GM10248 (cell line): ENCODE data around the gene ITCH.

ENCODE experiments used
- CTCF ChIA-PET: fragments of 300-600 bp; sonication (Branson Sonifier 250); formaldehyde crosslinking; extraction: SDS; loops from one replicate; lab custom pipeline; 2021; ENCODE audit warnings: antibody characterized with exemption; lab: Yijun Ruan, JAX
- POLR2A ChIA-PET: fragments of 350-650 bp; sonication (Branson Sonifier 250); formaldehyde crosslinking; extraction: SDS; loops from one replicate; lab custom pipeline; 2020; ENCODE audit warnings: antibody characterized with exemption; lab: Yijun Ruan, JAX
- DNase-seq: peaks from one replicate; pipeline ENCODE4 v3.0.0; 2012; ENCODE audit errors: extremely low spot score
- CTCF ChIP-seq: IDR thresholded peaks from 2 replicates; pipeline ENCODE4 v1.5.1; 2012; ENCODE audit warnings: mild to moderate bottlenecking, low read depth; ENCODE audit errors: extremely low read depth, missing control alignments, control extremely low read depth

ITCH gene

DNA sequence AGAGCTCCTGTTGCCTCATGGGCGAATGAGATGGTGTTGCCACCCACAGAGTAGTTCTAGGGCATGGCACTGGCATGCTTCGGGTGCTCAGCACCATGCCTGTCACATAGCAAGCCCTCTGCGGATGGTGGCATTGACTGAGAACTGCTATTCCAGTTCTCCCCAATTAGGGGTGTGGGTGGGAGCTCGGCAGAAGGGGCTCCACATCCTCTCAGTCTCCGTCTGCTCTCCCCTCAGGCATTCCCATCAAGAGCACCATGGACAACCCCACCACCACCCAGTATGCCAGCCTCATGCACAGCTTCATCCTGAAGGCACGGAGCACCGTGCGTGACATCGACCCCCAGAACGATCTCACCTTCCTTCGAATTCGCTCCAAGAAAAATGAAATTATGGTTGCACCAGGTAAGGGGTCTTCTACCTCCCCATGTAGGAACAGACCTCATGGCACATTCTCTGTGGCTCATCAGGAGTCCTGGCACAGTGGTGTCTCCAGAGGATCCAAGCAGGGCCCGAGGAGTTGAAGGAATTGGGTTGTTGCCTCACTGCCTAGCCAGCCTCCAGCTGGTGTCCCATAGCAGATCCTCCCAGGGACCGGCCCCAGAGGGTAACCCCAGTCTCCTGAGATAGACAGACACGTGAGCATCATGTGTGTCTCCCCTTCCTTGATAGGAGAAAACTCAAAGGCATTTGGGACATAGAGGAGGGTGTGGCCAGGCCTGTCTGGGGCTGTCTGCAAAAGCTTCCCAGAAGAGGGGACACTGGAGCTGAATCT lies 171.5 kb downstream of the ITCH start:
- ChIA-PET POLR2A (no interaction called here), CTCF (interaction anchor here (0.9 to 1.3 kb wide), 2 partner anchors 173 to 235 kb away, joined by 3 to 5 read pairs; no protein-coding TSS in a partner anchor)
- no peak for TF ChIP-seq CTCF

GRCh38 chr20:34535301-34535840 lies 172.3 kb downstream of the ITCH start:
- no peak for DNase-seq
- TF ChIP-seq CTCF = no peak
- CTCF ChIA-PET = interaction anchor here (1.3 kb wide), 1 partner anchor 234 kb away, joined by 3 read pairs; no protein-coding TSS in a partner anchor
- POLR2A ChIA-PET = no interaction called here

More for the DNA sequence above, 171.5 kb downstream of the ITCH start:
- no peak for DNase-seq

GRCh38 chr20:34535857-34536256 lies 172.8 kb downstream of the ITCH start:
- ChIA-PET CTCF (interaction anchor here (1.8 to 6.4 kb wide), 3 partner anchors 19 to 223 kb away, joined by 4 to 56 read pairs (median 29); partner anchors contain the start of gene DYNLRB1), POLR2A (no interaction called here)
- no peak for DNase-seq

GRCh38 chr20:34536798-34537394 lies 173.8 kb downstream of the ITCH start:
- TF ChIP-seq CTCF = peak; percentile 28
- ChIA-PET CTCF (interaction anchor here (1.0 to 6.4 kb wide), 6 partner anchors 12 to 235 kb away, joined by 4 to 56 read pairs (median 17); partner anchors contain the start of gene DYNLRB1), POLR2A (no interaction called here)
- no peak for DNase-seq

More at GRCh38 chr20:34535857-34536256, 172.8 kb downstream of the ITCH start:
- TF ChIP-seq CTCF = no peak

DNA sequence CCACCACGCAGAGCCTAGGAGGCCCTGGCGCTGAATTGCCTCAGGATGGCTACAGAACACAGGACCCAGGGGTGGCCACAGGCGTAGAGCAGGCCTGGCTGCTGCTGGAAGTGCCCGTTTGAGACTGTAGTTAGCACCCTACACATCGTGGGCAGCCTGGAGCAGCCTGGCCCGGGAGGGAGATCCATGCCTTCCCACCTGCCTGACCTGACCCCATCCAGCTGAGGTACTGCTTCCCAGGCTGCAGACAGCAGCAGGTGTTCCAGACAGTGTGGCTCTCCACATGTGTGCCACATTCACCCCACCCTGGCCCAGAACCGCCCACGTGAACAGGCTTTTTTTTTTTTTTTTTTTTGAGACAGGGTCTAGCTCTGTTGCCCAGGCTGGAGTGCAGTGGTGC lies 174.6 kb downstream of the ITCH start:
- POLR2A ChIA-PET = no interaction called here
- DNase-seq = no peak
- CTCF ChIA-PET = interaction anchor here (0.8 to 6.4 kb wide), 16 partner anchors 7 to 278 kb away, joined by 3 to 56 read pairs (median 4); partner anchors contain the start of gene DYNLRB1
- TF ChIP-seq CTCF = no peak

GRCh38 chr20:34538671-34539123 lies 175.6 kb downstream of the ITCH start:
- peak; percentile 71 for DNase-seq
- TF ChIP-seq CTCF = peak; percentile 65
- CTCF ChIA-PET = interaction anchor here (0.6 to 6.4 kb wide), 26 partner anchors 8 to 279 kb away, joined by 3 to 56 read pairs (median 4); partner anchors contain the start of gene DYNLRB1
- POLR2A ChIA-PET = no interaction called here
